GM12878 (cell line): Measurements from ENCODE around the gene BTG4. TPM values are rescaled to one million over a fixed set of nuclear protein-coding genes. Genes with fewer than 3 reads are reported as not detected.

Experiments used
- ATAC-seq: fragments of 200-7000 bp; cut with Tn5 transposase; 3 replicates; pipeline ENCODE4 v1.9.1; 2020; ENCODE audit warnings: mild to moderate bottlenecking, moderate library complexity
- BruUV-seq: library from RNA; stranded (reverse); fragments of 400-500 nt; replicated peaks from 2 replicates; lab custom pipeline; 2021; lab: Mats Ljungman, UMichigan
- CTCF ChIA-PET: fragments of 300-600 bp; sonication (Branson Sonifier 250); formaldehyde crosslinking; extraction: SDS; loops from one replicate; lab custom pipeline; 2021; ENCODE audit warnings: inconsistent platforms; lab: Yijun Ruan, JAX
- POLR2A ChIA-PET: fragments of 350-600 bp; formaldehyde crosslinking; extraction: SDS; loops from one replicate; lab custom pipeline; 2021; ENCODE audit warnings: inconsistent platforms; lab: Charles Lee
- RAD21 ChIA-PET: fragments of 300-600 bp; sonication (Branson Sonifier 250); formaldehyde crosslinking; loops from one replicate; lab custom pipeline; 2023; ENCODE audit warnings: antibody characterized with exemption; ENCODE audit not compliant: unreplicated experiment; lab: Charles Lee
- SMC1A ChIA-PET: fragments of 300-600 bp; sonication (Branson Sonifier 250); formaldehyde crosslinking; loops from one replicate; lab custom pipeline; 2023; ENCODE audit not compliant: unreplicated experiment, uncharacterized antibody; lab: Charles Lee
- DNase-seq: peaks from one replicate; pipeline ENCODE4 v3.0.0-alpha.2; 2011; ENCODE audit warnings: low read depth, low spot score
- FAIRE-seq: peaks from 3 replicates; lab custom pipeline; 2011; peaks lifted over from hg19 to GRCh38; lab: Jason Lieb, UNC
- H2AFZ ChIP-seq: 2 replicates; pipeline ENCODE4 v1.6.0; 2011; ENCODE audit warnings: low read depth, low read length, control low read depth; ENCODE audit not compliant: control insufficient read depth
- H3K27ac ChIP-seq: 2 replicates; pipeline ENCODE4 v1.5.1; 2011; ENCODE audit warnings: control low read depth; ENCODE audit not compliant: control insufficient read depth, insufficient read depth
- H3K27me3 ChIP-seq, 2 experiments: replicated peaks in 1 of 2; 2 replicates each; pipeline versions ENCODE4 v1.6.0 to v1.6.1; 2011; ENCODE audit warnings: low read length in 1 of 2; ENCODE audit not compliant: control insufficient read depth in 2 of 2, insufficient read depth in 2 of 2
- H3K36me3 ChIP-seq, 2 experiments: 2 replicates each; pipeline ENCODE4 v1.5.1; 2011; ENCODE audit warnings: low read length in 1 of 2; ENCODE audit not compliant: control insufficient read depth in 2 of 2, insufficient read depth in 2 of 2
- H3K4me1 ChIP-seq: 2 replicates; pipeline ENCODE4 v1.6.1; 2011; ENCODE audit warnings: mild to moderate bottlenecking, low read length, moderate library complexity, mixed read lengths; ENCODE audit not compliant: control insufficient read depth, insufficient read depth
- H3K4me2 ChIP-seq: 2 replicates; pipeline ENCODE4 v1.6.0; 2011; ENCODE audit warnings: control low read depth; ENCODE audit not compliant: control insufficient read depth, insufficient read depth
- H3K4me3 ChIP-seq: fragments of 200-600 bp; sonication (generic); 2 replicates; pipeline ENCODE4 v1.5.1; 2016
- H3K79me2 ChIP-seq: 2 replicates; pipeline ENCODE4 v1.6.0; 2011; ENCODE audit warnings: low read length; ENCODE audit not compliant: control insufficient read depth, insufficient read depth
- H3K9ac ChIP-seq: 2 replicates; pipeline ENCODE4 v1.8.0; 2011; ENCODE audit warnings: low read length, control low read depth, mixed read lengths; ENCODE audit not compliant: control insufficient read depth, insufficient read depth
- H3K9me3 ChIP-seq: replicated peaks from 3 replicates; pipeline ENCODE4 v1.5.1; 2011; ENCODE audit warnings: mild to moderate bottlenecking, low read length; ENCODE audit not compliant: control insufficient read depth, insufficient read depth
- H4K20me1 ChIP-seq: 2 replicates; pipeline ENCODE4 v1.6.0; 2011; ENCODE audit not compliant: control insufficient read depth, insufficient read depth
- BACH1 ChIP-seq: fragments of 450-650 bp; IDR thresholded peaks from 2 replicates; pipeline ENCODE4 v1.6.1; 2017; ENCODE audit warnings: mild to moderate bottlenecking, borderline replicate concordance
- GATAD2B ChIP-seq: fragments of 450-650 bp; conservative IDR thresholded peaks from 2 replicates; pipeline ENCODE4 v1.6.1; 2017; ENCODE audit warnings: low read depth, mild to moderate bottlenecking, moderate library complexity
- HDGF ChIP-seq: fragments of 450-650 bp; IDR thresholded peaks from 2 replicates; pipeline ENCODE4 v1.6.1; 2016; ENCODE audit warnings: antibody characterized with exemption
- NBN ChIP-seq: fragments of 450-650 bp; IDR thresholded peaks from 2 replicates; pipeline ENCODE4 v1.6.1; 2016
- NKRF ChIP-seq: fragments of 450-650 bp; conservative IDR thresholded peaks from 2 replicates; pipeline ENCODE4 v1.6.1; 2017; ENCODE audit warnings: mild to moderate bottlenecking, moderate library complexity
- RBBP5 ChIP-seq: fragments of 200-600 bp; sonication (generic); conservative IDR thresholded peaks from 2 replicates; pipeline ENCODE4 v1.6.1; 2016
- RCOR1 ChIP-seq: conservative IDR thresholded peaks from 2 replicates; pipeline ENCODE4 v1.6.1; 2012; ENCODE audit warnings: low read depth, low read length, improper control_type of control experiment
- YBX1 ChIP-seq: fragments of 450-650 bp; IDR thresholded peaks from 2 replicates; pipeline ENCODE4 v1.6.1; 2016; ENCODE audit warnings: antibody characterized with exemption
- in situ Hi-C: fragments of 300-500 bp; cut with MboI; formaldehyde crosslinking; loops from 9 replicates; pipeline ENCODE4 v1.14.3; 2018; ENCODE audit warnings: mixed read lengths
- intact Hi-C: fragments of 100-400 bp; cut with micrococcal nuclease; formaldehyde crosslinking; loops from one replicate; pipeline ENCODE4 v1.14.2; 2022; ENCODE audit not compliant: unreplicated experiment
- polyA plus RNA-seq, 11 experiments: library from polyadenylated mRNA; depleted of rRNA in 4 of 11; unstranded in 6 of 11; stranded (reverse) in 5 of 11; fragments of >200 nt; fragmentation: Nextera tagmentation in 4 of 11; fragmentation: Illumina TruSeq in 1 of 11; extraction: Ambion mirVana in 4 of 11; extraction: Trizol in 1 of 11; gene quantifications; 1 replicate in 1 of 11; 2 replicates in 10 of 11; pipeline versions ENCODE4 v1.2.1 to v1.2.3, GENCODE V29; 2011 to 2016; ENCODE audit warnings: inconsistent platforms in 2 of 11, missing spikeins in 2 of 11, low read depth in 1 of 11
- total RNA-seq, 4 experiments: library from RNA; depleted of rRNA in 3 of 4; stranded (reverse); fragments of >200 nt in 3 of 4; fragmentation: Illumina TruSeq in 1 of 4; extraction: Trizol in 1 of 4; gene quantifications; 2 replicates each; pipeline versions ENCODE4 v1.2.1 to v1.2.3, GENCODE V29; 2013 to 2021

The BTG4 gene
- total and polyA plus RNA-seq, 10 of the 15 experiments (the other 5 are each of a cell fraction or from before 2014, with no cell fraction given) = 0.14 TPM; not detected in 9

GRCh38 chr11:111555255-111555654 is 43.1 kb upstream of the BTG4 start:
- intact Hi-C loops (no loop called here), in situ Hi-C loops (no loop called here)
- SMC1A ChIA-PET = interaction anchor here (1.7 kb wide), 1 partner anchor 9 kb away, joined by 6 read pairs; no protein-coding TSS in a partner anchor
- no peak for FAIRE-seq
- Histone ChIP-seq H3K9ac (no peak overlapping the region), H3K4me3 (no peak overlapping the region), H3K79me2 (no peaks in the 10 kb centered on the region), H3K9me3 (no peaks in the 10 kb centered on the region; the same call in 2 of the 3 replicates), H3K27me3 (peaks cover 0 to 2% of the 10 kb centered on the region in 2 experiments; a peak in 2 of 4 replicates), H3K4me2 (no peak overlapping the region), H4K20me1 (no peaks in the 10 kb centered on the region), H3K36me3 (no peaks in the 10 kb centered on the region), H3K27ac (no peak overlapping the region), H3K4me1 (no peaks in the 10 kb centered on the region), H2AFZ (no peak overlapping the region)
- CTCF ChIA-PET = interaction anchor here (1.4 kb wide), 3 partner anchors 9 to 287 kb away, joined by 3 to 5 read pairs (median 5); no protein-coding TSS in a partner anchor
- no peak for ATAC-seq
- POLR2A ChIA-PET = no interaction called here
- RAD21 ChIA-PET = no interaction called here
- DNase-seq = no peak
- no peak for TF ChIP-seq BACH1
- no peak for TF ChIP-seq RCOR1
- no peak for TF ChIP-seq YBX1
- no peak for TF ChIP-seq NBN
- no peak for TF ChIP-seq GATAD2B
- TF ChIP-seq HDGF = no peak
- TF ChIP-seq RBBP5 = no peak
- no peak for TF ChIP-seq NKRF
- TF ChIP-seq, all 136 proteins: peak for 0
- BruUV-seq = no TSS peak
